ENCODE results near the gene ZNF592.
"Not testable (repeated sequence)": the region's sequence is repeated elsewhere in the genome, so short reads cannot be mapped to it uniquely, and the experiment has no call there.

Gene ZNF592

DNA sequence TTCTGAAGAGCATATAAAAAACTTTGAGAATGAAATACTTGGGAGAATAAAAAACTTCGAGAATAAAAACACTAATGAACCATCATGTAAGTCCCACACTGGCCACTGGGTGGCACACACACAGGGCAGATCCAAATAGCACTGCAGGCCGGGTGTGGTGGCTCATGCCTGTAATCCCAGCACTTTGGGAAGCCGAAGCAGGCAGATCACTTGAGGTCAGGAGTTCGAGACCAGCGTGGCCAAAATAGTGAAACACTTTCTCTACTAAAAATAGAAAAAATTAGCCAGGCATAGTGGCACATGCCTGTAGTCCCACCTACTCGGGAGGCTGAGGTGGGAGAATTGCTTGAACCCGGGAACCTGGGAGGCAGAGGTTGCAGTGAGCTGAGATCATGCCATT is 97.2 kb downstream of the ZNF592 start:
- DNase-seq (ENCODE audit: low read depth, low spot score) = peak; percentile 8
- not testable (repeated sequence) for H3K27ac ChIP-seq

DNA sequence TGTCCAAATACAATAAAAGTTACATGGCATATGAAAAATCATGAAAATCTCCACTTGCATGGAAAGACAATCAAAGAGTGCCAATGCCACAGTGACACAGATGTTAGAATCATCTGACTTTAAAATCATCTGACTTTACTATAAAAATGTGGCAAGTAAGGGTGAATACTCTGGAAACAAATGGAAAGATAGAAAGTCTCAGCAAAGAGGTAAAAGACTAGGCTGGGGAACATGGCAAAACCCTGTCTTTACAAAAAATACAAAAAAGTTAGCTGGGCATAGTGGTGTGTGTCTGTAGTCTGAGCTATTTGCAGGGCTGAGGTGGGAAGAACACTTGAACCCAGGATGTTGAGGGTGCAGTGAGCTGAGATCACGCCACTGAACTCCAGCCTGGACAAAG is 97.9 kb downstream of the ZNF592 start:
- H3K27ac ChIP-seq = no peak overlapping the region
- no peak for DNase-seq (ENCODE audit: low read depth, low spot score)

- H3K27ac ChIP-seq = no peak overlapping the region
- DNase-seq (ENCODE audit: low read depth, low spot score) = no peak
Observed at GRCh38 chr15:84847382-84847781, 99.0 kb downstream of the ZNF592 start.

GRCh38 chr15:84852212-84852611 is 103.8 kb downstream of the ZNF592 start:
- no peak for DNase-seq (ENCODE audit: low read depth, low spot score)
- H3K27ac ChIP-seq = no peak overlapping the region

GRCh38 chr15:84855136-84855535 is 106.7 kb downstream of the ZNF592 start:
- DNase-seq (ENCODE audit: low read depth, low spot score) = no peak
- H3K27ac ChIP-seq = no peak overlapping the region

DNA sequence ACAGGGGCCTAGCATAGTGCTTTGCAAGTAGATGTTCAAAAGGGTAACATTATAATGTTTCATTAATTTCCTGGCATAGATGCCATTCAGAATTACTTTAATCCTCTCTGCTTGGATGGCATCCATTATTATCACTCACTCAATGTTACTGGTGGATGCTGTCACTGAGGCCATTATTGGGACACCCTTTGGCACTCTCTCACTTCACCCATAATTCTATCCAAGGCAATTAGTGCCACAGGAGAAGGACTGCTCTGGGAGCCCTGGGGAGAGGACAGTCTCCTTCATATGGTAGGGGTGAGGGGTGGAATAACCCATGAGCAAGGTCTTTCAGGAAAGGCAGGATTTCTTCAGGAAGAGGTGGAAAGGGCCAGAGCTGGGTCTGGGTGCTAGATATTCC is 107.4 kb downstream of the ZNF592 start:
- H3K27ac ChIP-seq = no peak overlapping the region
- DNase-seq (ENCODE audit: low read depth, low spot score) = no peak

Measured in epithelial cell of prostate (primary cell).